Heart left ventricle (tissue), 16 donors: Measurements from ENCODE around the gene DDX10. TPM values are rescaled to one million over a fixed set of nuclear protein-coding genes. Genes with fewer than 3 reads are reported as not detected.

Experiments
- ATAC-seq, 4 donors: fragments of 200-7000 bp; cut with Tn5 transposase; one replicate each; pipeline ENCODE4 v1.9.1; 2020 to 2022; ENCODE audit warnings: moderate library complexity in 4 of 4, mild to moderate bottlenecking in 3 of 4, moderate number of reproducible peaks in 1 of 4
- DNase-seq, 5 donors: peaks; one replicate each; pipeline ENCODE4 v3.0.0-alpha.2; 2020
- H3K27ac ChIP-seq, 12 donors: fragments of 200-600 bp; sonication (generic) in 4 of 12; one replicate each; pipeline versions ENCODE4 v1.5.0 to v1.8.0; 2016 to 2022; ENCODE audit warnings: mild to moderate bottlenecking in 2 of 12
- H3K27me3 ChIP-seq, 9 donors: fragments of 200-600 bp; sonication (generic) in 2 of 9; one replicate each; pipeline versions ENCODE4 v1.5.1 to v1.8.0; 2016 to 2022; ENCODE audit warnings: mild to moderate bottlenecking in 3 of 9
- H3K36me3 ChIP-seq, 9 donors: fragments of 200-600 bp; sonication (generic) in 2 of 9; one replicate each; pipeline versions ENCODE4 v1.5.0 to v1.8.0; 2018 to 2022; ENCODE audit warnings: mild to moderate bottlenecking in 2 of 9
- H3K4me1 ChIP-seq, 12 donors: fragments of 200-600 bp; sonication (generic) in 4 of 12; one replicate each; pipeline versions ENCODE4 v1.5.0 to v1.8.0; 2016 to 2022; ENCODE audit warnings: mild to moderate bottlenecking in 3 of 12
- H3K4me3 ChIP-seq, 12 donors: fragments of 200-600 bp; sonication (generic) in 4 of 12; one replicate each; pipeline versions ENCODE4 v1.5.0 to v1.8.0; 2017 to 2022; ENCODE audit warnings: mild to moderate bottlenecking in 9 of 12, moderate library complexity in 4 of 12
- H3K9me3 ChIP-seq, 12 donors: fragments of 200-600 bp; sonication (generic) in 4 of 12; one replicate each; pipeline versions ENCODE4 v1.5.0 to v1.8.0; 2016 to 2022; ENCODE audit warnings: mild to moderate bottlenecking in 1 of 12
- POLR2A ChIP-seq, 2 donors: fragments of 450-650 bp; IDR thresholded peaks; one replicate each; pipeline ENCODE4 v1.6.1; 2017; ENCODE audit warnings: antibody characterized with exemption in 2 of 2, mild to moderate bottlenecking in 2 of 2, moderate library complexity in 2 of 2
- WGBS, 4 donors: extraction: QIAGEN DNeasy Blood & Tissue Kit in 2 of 4; methylation state at CpG; one replicate each; pipeline versions ENCODE4 v1.1.5 to v1.1.7; 2013 to 2018; 5-methylcytosine and 5-hydroxymethylcytosine counted together
- intact Hi-C, 10 donors: fragments of 100-400 bp; cut with DNase I; formaldehyde crosslinking; loops; one replicate each; pipeline versions ENCODE4 v1.11.1 to v1.14.2; 2022
- polyA plus RNA-seq, 2 donors: library from polyadenylated mRNA; stranded (reverse); fragments of 200-250 nt; gene quantifications; one replicate each; pipeline ENCODE4 v1.2.3, GENCODE V29; 2013
- total RNA-seq, 9 donors: library from RNA; depleted of rRNA in 2 of 9; stranded (reverse); fragments of >200 nt in 2 of 9; fragmentation: NEBNext Ultra II Directional in 3 of 9; extraction: Animal tissue kit (Norgen Biotek cat#: 25700) in 3 of 9; gene quantifications; one replicate each; pipeline versions ENCODE4 v1.1.0 to v1.2.4, GENCODE V29; 2016 to 2023
- TF ChIP-seq, protein P1 (sequence below), 12 donors: fragments of 200-600 bp; sonication (generic) in 4 of 12; IDR thresholded peaks; one replicate each; pipeline versions ENCODE4 v1.5.0 to v1.8.0; 2018 to 2022; ENCODE audit warnings: antibody characterized with exemption in 12 of 12, mild to moderate bottlenecking in 5 of 12
- donor health status: ischemic (EF 13 %, LVEDD 7.1; RV severe dilation, severe dysfunction).
- donor health status: healthy with polysubstance abuse.
- donor health status: DM: no; HTN: yes; CAD: no.
- donor health status: DM: no; HTN: no; CAD: no.
- donor health status: ischemic (EF 25% LVEDD 6.9; RV normal size, moderate dysfunction).
- donor health status: ischemic (EF 25% LVEDD 5.7; RV mildly dilated, moderate dysfunction).
- donor health status: healthy.
- donor health status: DM: yes; HTN: yes; CAD: no.
- donor health status: ischemic (EF 35%, LVEDD 5.7; RV mildly dilated, moderate dysfunction).
- donor health status: nonischemic (EF 11% LVEDD 7.7; RV severe dilation, severe dysfunction).
- donor health status: DM: yes; HTN: yes; CAD: no.
- donor health status: PGD.
- donor health status: ischemic (EF 29% LVEDD 5.4; RV normal size, mild dysfunction).
- donor health status: nonischemic (EF 23%, LVEDD 6.1; RV moderate dilation, normal function).

Gene DDX10
- total and polyA plus RNA-seq, 11 donors: 8.3 to 17.2 (median 12.1) TPM

DNA sequence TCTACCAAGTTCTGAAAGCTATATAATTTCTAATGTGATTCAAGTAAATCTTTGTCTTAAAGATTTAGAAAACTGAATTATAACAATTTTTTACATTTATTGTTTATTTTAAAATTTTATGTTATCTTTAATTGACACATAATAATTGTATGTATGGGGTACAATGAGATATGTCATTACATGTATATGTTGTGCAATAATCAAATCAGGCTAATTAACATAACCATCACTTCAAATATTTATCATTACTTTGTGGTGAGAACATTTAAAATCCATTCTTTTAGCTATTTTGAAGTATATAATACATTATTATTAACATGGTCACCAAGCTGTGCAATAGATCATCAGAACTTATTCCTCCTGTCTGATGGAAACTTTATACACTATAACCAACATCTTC lies 181.1 kb downstream of the DDX10 start:
- Histone ChIP-seq H3K4me3 (no peak overlapping the region), H3K27me3 (no peaks in the 10 kb centered on the region), H3K36me3 (peaks cover 0 to 14% (median 0%) of the 10 kb centered on the region in 9 donors), H3K27ac (no peak overlapping the region), H3K9me3 (no peaks in the 10 kb centered on the region), H3K4me1 (no peaks in the 10 kb centered on the region)
- ATAC-seq (no peak), DNase-seq (no peak)
- no peak for TF ChIP-seq POLR2A (IDR thresholded peaks at IDR 0.05)
- TF ChIP-seq, protein P1, sequence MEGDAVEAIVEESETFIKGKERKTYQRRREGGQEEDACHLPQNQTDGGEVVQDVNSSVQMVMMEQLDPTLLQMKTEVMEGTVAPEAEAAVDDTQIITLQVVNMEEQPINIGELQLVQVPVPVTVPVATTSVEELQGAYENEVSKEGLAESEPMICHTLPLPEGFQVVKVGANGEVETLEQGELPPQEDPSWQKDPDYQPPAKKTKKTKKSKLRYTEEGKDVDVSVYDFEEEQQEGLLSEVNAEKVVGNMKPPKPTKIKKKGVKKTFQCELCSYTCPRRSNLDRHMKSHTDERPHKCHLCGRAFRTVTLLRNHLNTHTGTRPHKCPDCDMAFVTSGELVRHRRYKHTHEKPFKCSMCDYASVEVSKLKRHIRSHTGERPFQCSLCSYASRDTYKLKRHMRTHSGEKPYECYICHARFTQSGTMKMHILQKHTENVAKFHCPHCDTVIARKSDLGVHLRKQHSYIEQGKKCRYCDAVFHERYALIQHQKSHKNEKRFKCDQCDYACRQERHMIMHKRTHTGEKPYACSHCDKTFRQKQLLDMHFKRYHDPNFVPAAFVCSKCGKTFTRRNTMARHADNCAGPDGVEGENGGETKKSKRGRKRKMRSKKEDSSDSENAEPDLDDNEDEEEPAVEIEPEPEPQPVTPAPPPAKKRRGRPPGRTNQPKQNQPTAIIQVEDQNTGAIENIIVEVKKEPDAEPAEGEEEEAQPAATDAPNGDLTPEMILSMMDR (IDR thresholded peaks at IDR 0.05): no peak
- intact Hi-C loops: no loop called here

DNA sequence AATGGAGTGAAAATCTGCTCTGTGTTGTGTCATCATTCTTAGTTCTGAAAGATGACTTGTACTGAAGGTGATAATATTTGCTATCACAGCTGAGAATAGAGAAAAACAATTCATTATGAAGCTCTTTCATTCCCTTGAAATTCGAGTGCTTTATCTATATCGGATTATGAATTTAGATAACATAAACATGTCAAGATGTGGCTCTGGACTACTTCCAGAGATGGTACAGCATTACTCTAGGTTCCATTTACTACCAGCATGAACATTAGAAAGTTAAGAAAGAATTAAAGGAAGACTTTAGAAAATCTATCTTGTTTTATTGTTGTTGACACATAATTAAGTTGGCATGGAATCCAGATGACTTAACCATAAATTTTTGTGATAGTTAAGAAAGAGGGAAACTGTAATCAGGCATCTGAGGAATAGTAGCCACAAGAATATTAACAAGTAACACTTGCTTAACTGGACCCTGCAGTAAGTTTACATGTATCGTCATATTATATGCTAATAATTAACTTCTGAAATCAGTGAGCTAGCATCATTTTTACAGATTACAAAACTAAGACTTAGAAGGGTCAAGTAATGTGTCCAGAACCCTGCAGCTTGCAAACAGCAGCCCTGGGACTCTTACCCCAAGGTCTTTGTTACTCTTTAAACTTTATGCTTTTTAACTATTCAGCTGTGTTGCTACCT lies 182.6 kb downstream of the DDX10 start:
- no peak for TF ChIP-seq POLR2A (IDR thresholded peaks at IDR 0.05)
- TF ChIP-seq, protein P1 (IDR thresholded peaks at IDR 0.05): no peak
- Histone ChIP-seq H3K27me3 (no peaks in the 10 kb centered on the region), H3K9me3 (no peaks in the 10 kb centered on the region), H3K4me1 (no peaks in the 10 kb centered on the region), H3K27ac (no peak overlapping the region), H3K4me3 (no peak overlapping the region), H3K36me3 (peaks cover 0 to 6% (median 0%) of the 10 kb centered on the region in 9 donors)
- DNase-seq (no peak), ATAC-seq (no peak)
- 48 to 61% (median 53%) methylated on average over 3 of the region's 3 CpGs for WGBS, 4 donors
- intact Hi-C loops: no loop called here

DNA sequence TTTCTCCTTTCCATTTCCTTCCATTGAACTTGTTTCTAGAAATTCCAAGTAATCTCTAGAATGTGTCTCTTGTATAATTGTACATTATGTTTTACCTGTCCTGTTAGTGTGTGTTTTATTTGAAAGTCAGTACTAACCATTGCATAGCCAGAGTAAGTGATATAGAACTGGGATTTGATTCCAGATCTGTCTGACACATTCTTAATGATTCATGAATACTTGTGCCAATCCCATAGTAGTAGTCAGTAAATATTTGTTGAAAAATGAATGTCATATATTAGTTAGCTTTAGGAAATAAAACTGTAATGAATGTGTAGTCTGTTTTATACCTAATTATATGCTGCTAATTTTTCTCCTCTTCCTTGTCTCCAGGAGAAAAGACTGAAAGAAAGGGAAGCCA lies 186.9 kb downstream of the DDX10 start:
- ATAC-seq: no peak
- TF ChIP-seq, protein P1 (IDR thresholded peaks at IDR 0.05): no peak
- DNase-seq: no peak
- Histone ChIP-seq H3K27me3 (no peaks in the 10 kb centered on the region), H3K4me1 (peaks cover 0 to 28% (median 19%) of the 10 kb centered on the region in 12 donors), H3K4me3 (no peak overlapping the region), H3K36me3 (no peaks in the 10 kb centered on the region), H3K9me3 (no peaks in the 10 kb centered on the region), H3K27ac (no peak overlapping the region)
- intact Hi-C loops: no loop called here

DNA sequence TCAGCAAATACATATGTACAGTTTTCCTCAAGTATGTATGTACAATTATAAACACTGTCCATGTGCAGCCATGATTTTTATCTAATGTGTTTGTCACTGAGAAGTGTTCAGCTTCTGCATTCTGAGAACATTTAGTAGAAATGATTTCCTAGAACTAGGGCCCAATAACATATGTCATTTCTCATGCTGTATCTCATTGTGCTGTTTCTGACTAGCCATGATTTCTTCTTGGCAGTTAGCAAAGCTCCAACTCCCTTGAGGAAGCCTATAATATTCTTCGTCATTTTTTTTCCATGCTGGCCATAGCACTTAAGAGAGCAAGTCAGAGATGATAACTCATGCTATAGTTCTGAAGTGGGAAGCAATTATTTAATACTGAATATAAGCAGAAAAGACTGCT lies 187.8 kb downstream of the DDX10 start:
- DNase-seq (no peak), ATAC-seq (no peak)
- Histone ChIP-seq H3K36me3 (no peaks in the 10 kb centered on the region), H3K27me3 (no peaks in the 10 kb centered on the region), H3K4me3 (no peak overlapping the region), H3K27ac (no peak overlapping the region), H3K9me3 (no peaks in the 10 kb centered on the region), H3K4me1 (peaks cover 0 to 37% (median 26%) of the 10 kb centered on the region in 12 donors)
- no peak for TF ChIP-seq POLR2A (IDR thresholded peaks at IDR 0.05)
- TF ChIP-seq, protein P1 (IDR thresholded peaks at IDR 0.05): no peak
- 36 to 55% (median 44%) methylated on average over 1 of the region's 1 CpG for WGBS, 4 donors
- intact Hi-C loops: no loop called here
